ENCODE results near the gene ERC1.

ERC1 gene

DNA sequence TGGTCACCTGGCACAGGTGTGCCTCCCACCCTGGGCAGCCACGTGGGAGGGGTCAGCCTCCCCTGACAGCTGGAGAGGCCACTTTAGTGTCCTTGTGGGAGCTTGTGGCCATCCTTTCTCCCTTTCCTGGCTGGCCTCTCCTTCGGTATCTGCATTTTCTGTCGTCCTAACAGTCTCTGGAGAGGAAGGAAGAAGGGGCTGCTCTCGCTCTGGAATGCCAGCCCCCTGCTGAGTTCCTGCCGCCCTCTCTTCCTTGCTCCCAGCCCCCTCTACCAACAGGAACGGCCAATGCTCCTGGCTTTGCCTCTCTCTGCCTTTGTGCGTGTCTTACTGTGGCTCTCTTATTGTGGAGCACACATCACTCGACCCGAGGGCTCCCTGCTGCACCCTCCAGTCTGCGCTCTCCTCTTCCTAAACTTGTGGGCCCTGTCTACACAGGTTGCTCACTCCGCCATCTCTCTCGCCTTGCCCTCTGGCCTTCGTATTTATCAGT lies 532.6 kb downstream of the ERC1 start:
- H3K4me3 ChIP-seq (ENCODE audit: low read depth, low read length), result no peak overlapping the region
- ChIA-PET CTCF (interaction anchor here (1.1 kb wide), 1 partner anchor 111 kb away, joined by 4 read pairs; no protein-coding TSS in a partner anchor), POLR2A (no interaction called here)
- H3K9me3 ChIP-seq (ENCODE audit: control insufficient read depth, insufficient read depth, low read depth, low read length), result no peaks in the 10 kb centered on the region
- TF ChIP-seq WT1 (tag by site-specific recombination; IDR thresholded peaks at IDR 0.05) (no peak), ZNF223 (tag by site-specific recombination; IDR thresholded peaks at IDR 0.05) (no peak), RBAK (tag by site-specific recombination; IDR thresholded peaks at IDR 0.05) (no peak)
- H3K27ac ChIP-seq (ENCODE audit: extremely low read depth, low read depth, low read length), result no peak overlapping the region
- no peaks in the 10 kb centered on the region for H3K36me3 ChIP-seq (ENCODE audit: control insufficient read depth in 2 of 2, insufficient read depth in 1 of 2, low read length in 2 of 2)
- peaks cover 9% of the 10 kb centered on the region for H3K4me1 ChIP-seq (ENCODE audit: control insufficient read depth, insufficient read depth, low read length)

DNA sequence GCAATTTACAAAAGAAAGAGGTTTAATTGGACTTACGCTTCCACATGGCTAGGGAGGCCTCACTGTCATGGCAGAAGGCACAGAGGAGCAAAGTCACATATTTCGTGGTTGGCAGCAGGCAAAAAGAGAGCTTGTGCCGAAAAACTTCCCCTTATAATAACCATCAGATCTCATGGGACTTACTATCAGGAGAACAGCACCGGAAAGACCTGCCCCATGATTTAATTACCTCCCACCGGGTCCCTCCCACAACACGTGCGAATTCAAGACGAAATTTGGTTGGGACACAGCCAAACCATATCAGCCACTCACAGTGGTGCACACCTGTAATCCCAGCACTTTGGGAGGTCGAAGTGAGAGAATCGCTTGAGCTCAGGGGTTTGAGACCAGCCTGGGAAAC lies 534.8 kb downstream of the ERC1 start:
- Histone ChIP-seq H3K27ac (ENCODE audit: extremely low read depth, low read depth, low read length) (no peak overlapping the region), H3K4me3 (ENCODE audit: low read depth, low read length) (no peak overlapping the region), H3K9me3 (ENCODE audit: control insufficient read depth, insufficient read depth, low read depth, low read length) (no peaks in the 10 kb centered on the region), H3K36me3 (ENCODE audit: control insufficient read depth in 2 of 2, insufficient read depth in 1 of 2, low read length in 2 of 2) (no peaks in the 10 kb centered on the region), H3K4me1 (ENCODE audit: control insufficient read depth, insufficient read depth, low read length) (0 out of 2 replicates have a peak, but pooled peaks cover 2% of the 10 kb centered on the region)
- TF ChIP-seq WT1 (tag by site-specific recombination; IDR thresholded peaks at IDR 0.05) (no peak), ZSCAN16 (tag by site-specific recombination; IDR thresholded peaks at IDR 0.05) (no peak)
- POLR2A ChIA-PET, result interaction anchor here (0.7 kb wide), 1 partner anchor 51 kb away, joined by 7 read pairs; no protein-coding TSS in a partner anchor
- CTCF ChIA-PET, result interaction anchor here (0.6 to 1.3 kb wide), 2 partner anchors 408 to 684 kb away, joined by 4 read pairs; no protein-coding TSS in a partner anchor

DNA sequence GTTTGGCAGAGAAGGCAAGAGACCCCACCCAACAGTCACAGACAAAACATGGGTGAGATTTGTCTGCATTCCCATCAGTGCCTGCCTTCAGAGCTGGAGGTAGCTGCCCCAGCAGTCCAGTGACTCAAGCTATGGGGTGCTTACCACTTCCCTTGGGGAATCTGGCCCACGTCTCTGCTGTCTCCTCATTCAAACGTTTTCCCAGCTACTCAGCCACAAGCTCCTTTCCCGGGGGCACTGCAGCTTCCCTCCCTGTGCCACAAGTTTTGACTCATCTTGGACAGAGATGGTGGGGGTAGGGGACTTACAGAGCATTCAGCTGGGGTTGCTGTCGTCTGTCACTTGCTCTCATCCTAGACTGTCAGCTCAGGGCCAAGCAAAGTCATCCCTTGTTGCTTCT lies 536.8 kb downstream of the ERC1 start:
- ChIA-PET CTCF (interaction anchor here (0.8 kb wide), 1 partner anchor 59 kb away, joined by 3 read pairs; no protein-coding TSS in a partner anchor), POLR2A (interaction anchor here (0.7 kb wide), 1 partner anchor 116 kb away, joined by 4 read pairs; no protein-coding TSS in a partner anchor)
- no peak overlapping the region for H3K4me3 ChIP-seq (ENCODE audit: low read depth, low read length)
- H3K36me3 ChIP-seq (ENCODE audit: control insufficient read depth in 2 of 2, insufficient read depth in 1 of 2, low read length in 2 of 2), result peaks cover 0 to 4% of the 10 kb centered on the region in 2 experiments; a peak in 1 of 3 replicates
- no peaks in the 10 kb centered on the region for H3K9me3 ChIP-seq (ENCODE audit: control insufficient read depth, insufficient read depth, low read depth, low read length)
- peaks cover 3% of the 10 kb centered on the region; the same call in 1 of the 2 replicates for H3K4me1 ChIP-seq (ENCODE audit: control insufficient read depth, insufficient read depth, low read length)
- TF ChIP-seq, protein P1, sequence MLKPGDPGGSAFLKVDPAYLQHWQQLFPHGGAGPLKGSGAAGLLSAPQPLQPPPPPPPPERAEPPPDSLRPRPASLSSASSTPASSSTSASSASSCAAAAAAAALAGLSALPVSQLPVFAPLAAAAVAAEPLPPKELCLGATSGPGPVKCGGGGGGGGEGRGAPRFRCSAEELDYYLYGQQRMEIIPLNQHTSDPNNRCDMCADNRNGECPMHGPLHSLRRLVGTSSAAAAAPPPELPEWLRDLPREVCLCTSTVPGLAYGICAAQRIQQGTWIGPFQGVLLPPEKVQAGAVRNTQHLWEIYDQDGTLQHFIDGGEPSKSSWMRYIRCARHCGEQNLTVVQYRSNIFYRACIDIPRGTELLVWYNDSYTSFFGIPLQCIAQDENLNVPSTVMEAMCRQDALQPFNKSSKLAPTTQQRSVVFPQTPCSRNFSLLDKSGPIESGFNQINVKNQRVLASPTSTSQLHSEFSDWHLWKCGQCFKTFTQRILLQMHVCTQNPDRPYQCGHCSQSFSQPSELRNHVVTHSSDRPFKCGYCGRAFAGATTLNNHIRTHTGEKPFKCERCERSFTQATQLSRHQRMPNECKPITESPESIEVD (tag by site-specific recombination; IDR thresholded peaks at IDR 0.05), result no peak
- TF ChIP-seq KLF16 (tag by site-specific recombination; IDR thresholded peaks at IDR 0.05), result no peak
- TF ChIP-seq ZNF510 (tag by site-specific recombination; IDR thresholded peaks at IDR 0.05; ENCODE audit: insufficient replicate concordance), result no peak
- no peak for TF ChIP-seq ZNF155 (tag by site-specific recombination; IDR thresholded peaks at IDR 0.05)
- no peak for TF ChIP-seq MZF1 (tag by site-specific recombination; IDR thresholded peaks at IDR 0.05; ENCODE audit: borderline replicate concordance)
- no peak for TF ChIP-seq ZNF530 (tag by site-specific recombination; IDR thresholded peaks at IDR 0.05; ENCODE audit: low read depth)
- no peak for TF ChIP-seq ZNF324 (tag by site-specific recombination; IDR thresholded peaks at IDR 0.05)
- TF ChIP-seq, protein P2, sequence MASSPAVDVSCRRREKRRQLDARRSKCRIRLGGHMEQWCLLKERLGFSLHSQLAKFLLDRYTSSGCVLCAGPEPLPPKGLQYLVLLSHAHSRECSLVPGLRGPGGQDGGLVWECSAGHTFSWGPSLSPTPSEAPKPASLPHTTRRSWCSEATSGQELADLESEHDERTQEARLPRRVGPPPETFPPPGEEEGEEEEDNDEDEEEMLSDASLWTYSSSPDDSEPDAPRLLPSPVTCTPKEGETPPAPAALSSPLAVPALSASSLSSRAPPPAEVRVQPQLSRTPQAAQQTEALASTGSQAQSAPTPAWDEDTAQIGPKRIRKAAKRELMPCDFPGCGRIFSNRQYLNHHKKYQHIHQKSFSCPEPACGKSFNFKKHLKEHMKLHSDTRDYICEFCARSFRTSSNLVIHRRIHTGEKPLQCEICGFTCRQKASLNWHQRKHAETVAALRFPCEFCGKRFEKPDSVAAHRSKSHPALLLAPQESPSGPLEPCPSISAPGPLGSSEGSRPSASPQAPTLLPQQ (tag by site-specific recombination; IDR thresholded peaks at IDR 0.05), result no peak
- TF ChIP-seq ZNF19 (tag by site-specific recombination; IDR thresholded peaks at IDR 0.05; ENCODE audit: low read depth), result no peak
- H3K27ac ChIP-seq (ENCODE audit: extremely low read depth, low read depth, low read length), result no peak overlapping the region

DNA sequence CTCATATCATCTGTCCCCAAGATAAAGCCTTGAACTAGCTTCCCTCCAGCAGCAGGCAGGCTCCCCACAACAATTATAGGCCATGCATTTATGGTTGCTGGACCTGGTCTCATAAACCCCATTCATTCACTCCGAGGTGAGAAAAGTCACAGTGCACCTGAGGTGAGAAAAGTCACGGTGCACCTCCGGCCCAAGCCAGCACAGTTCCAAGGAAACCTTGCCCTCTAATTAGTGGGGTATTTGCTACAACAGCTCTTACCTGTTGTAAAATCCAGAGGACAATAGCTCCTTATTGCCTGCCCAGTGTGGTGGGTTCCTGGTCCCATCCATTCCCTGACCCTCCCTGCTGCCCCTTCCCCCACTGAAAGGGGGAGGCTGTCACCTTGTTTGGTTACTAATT lies 537.8 kb downstream of the ERC1 start:
- no peak overlapping the region for H3K27ac ChIP-seq (ENCODE audit: extremely low read depth, low read depth, low read length)
- peaks cover 0 to 4% of the 10 kb centered on the region in 2 experiments; a peak in 1 of 3 replicates for H3K36me3 ChIP-seq (ENCODE audit: control insufficient read depth in 2 of 2, insufficient read depth in 1 of 2, low read length in 2 of 2)
- H3K9me3 ChIP-seq (ENCODE audit: control insufficient read depth, insufficient read depth, low read depth, low read length), result no peaks in the 10 kb centered on the region
- no peak for TF ChIP-seq ZNF596 (tag by site-specific recombination; IDR thresholded peaks at IDR 0.05)
- no peak for TF ChIP-seq ZNF677 (tag by site-specific recombination; IDR thresholded peaks at IDR 0.05)
- TF ChIP-seq ZNF121 (tag by site-specific recombination; IDR thresholded peaks at IDR 0.05), result no peak
- peaks cover 10% of the 10 kb centered on the region for H3K4me1 ChIP-seq (ENCODE audit: control insufficient read depth, insufficient read depth, low read length)
- H3K4me3 ChIP-seq (ENCODE audit: low read depth, low read length), result no peak overlapping the region
- ChIA-PET POLR2A (interaction anchor here (0.7 kb wide), 1 partner anchor 68 kb away, joined by 3 read pairs; no protein-coding TSS in a partner anchor), CTCF (interaction anchor here (0.6 kb wide), 1 partner anchor 94 kb away, joined by 3 read pairs; no protein-coding TSS in a partner anchor)
